NCI-H2081 treated with DMSO at 0.1 percent for 48 hours (cell line): ENCODE results near the gene HSPG2.
"Not testable (repeated sequence)": the region's sequence is repeated elsewhere in the genome, so short reads cannot be mapped to it uniquely, and the experiment has no call there.

Experiments
- DNase-seq: peaks from one replicate; lab custom pipeline; 2025; lab: John Stamatoyannopoulos, UW

HSPG2 gene

GRCh38 chr1:21955501-21956281 lies 18.6 kb upstream of the HSPG2 start:
- no peak for DNase-seq

GRCh38 chr1:21955058-21955457 lies 17.9 kb upstream of the HSPG2 start:
- DNase-seq: no peak

- DNase-seq: no peak
Measured at GRCh38 chr1:21952786-21953520, 15.8 kb upstream of the HSPG2 start.

- no peak for DNase-seq
Measured at GRCh38 chr1:21951226-21951870, 14.2 kb upstream of the HSPG2 start.

- DNase-seq: no peak
Measured at GRCh38 chr1:21950734-21951133, 13.6 kb upstream of the HSPG2 start.

- DNase-seq: no peak
Measured at GRCh38 chr1:21946836-21947587, 9.9 kb upstream of the HSPG2 start.

- no peak for DNase-seq
Measured at GRCh38 chr1:21944733-21945073, 7.6 kb upstream of the HSPG2 start.

- DNase-seq: not testable (repeated sequence)
Measured at GRCh38 chr1:21942959-21943640, 6.0 kb upstream of the HSPG2 start.

GRCh38 chr1:21942464-21942863 lies 5.4 kb upstream of the HSPG2 start:
- DNase-seq: no peak

- DNase-seq: no peak
Measured at GRCh38 chr1:21941370-21941769, 4.3 kb upstream of the HSPG2 start.

- DNase-seq: no peak
Measured at GRCh38 chr1:21940492-21940891, 3.4 kb upstream of the HSPG2 start.

GRCh38 chr1:21939650-21940374 lies 2.7 kb upstream of the HSPG2 start:
- no peak for DNase-seq

GRCh38 chr1:21938732-21939538 lies 1.8 kb upstream of the HSPG2 start:
- no peak for DNase-seq

GRCh38 chr1:21937372-21938121 lies 437 bp upstream of the HSPG2 start:
- DNase-seq: no peak

GRCh38 chr1:21936366-21937031 lies 611 bp downstream of the HSPG2 start:
- no peak for DNase-seq

GRCh38 chr1:21935891-21936365 lies 1.2 kb downstream of the HSPG2 start:
- DNase-seq: no peak

GRCh38 chr1:21935393-21935804 lies 1.7 kb downstream of the HSPG2 start:
- DNase-seq: no peak

GRCh38 chr1:21933397-21934248 lies 3.5 kb downstream of the HSPG2 start:
- DNase-seq: peak; percentile 46
